HG03139 (cell line): ENCODE results near the gene STARD10.
A peak's percentile ranks its signal among the peaks of the same experiment; 100 is the strongest.
"Not testable (repeated sequence)": the region's sequence is repeated elsewhere in the genome, so short reads cannot be mapped to it uniquely, and the experiment has no call there.

Source experiments
- ATAC-seq: cut with Tn5 transposase; IDR thresholded peaks from one replicate; pipeline ENCODE4 v1.9.1; 2021; ENCODE audit not compliant: unreplicated experiment

Gene STARD10, protein sequence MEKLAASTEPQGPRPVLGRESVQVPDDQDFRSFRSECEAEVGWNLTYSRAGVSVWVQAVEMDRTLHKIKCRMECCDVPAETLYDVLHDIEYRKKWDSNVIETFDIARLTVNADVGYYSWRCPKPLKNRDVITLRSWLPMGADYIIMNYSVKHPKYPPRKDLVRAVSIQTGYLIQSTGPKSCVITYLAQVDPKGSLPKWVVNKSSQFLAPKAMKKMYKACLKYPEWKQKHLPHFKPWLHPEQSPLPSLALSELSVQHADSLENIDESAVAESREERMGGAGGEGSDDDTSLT

DNA sequence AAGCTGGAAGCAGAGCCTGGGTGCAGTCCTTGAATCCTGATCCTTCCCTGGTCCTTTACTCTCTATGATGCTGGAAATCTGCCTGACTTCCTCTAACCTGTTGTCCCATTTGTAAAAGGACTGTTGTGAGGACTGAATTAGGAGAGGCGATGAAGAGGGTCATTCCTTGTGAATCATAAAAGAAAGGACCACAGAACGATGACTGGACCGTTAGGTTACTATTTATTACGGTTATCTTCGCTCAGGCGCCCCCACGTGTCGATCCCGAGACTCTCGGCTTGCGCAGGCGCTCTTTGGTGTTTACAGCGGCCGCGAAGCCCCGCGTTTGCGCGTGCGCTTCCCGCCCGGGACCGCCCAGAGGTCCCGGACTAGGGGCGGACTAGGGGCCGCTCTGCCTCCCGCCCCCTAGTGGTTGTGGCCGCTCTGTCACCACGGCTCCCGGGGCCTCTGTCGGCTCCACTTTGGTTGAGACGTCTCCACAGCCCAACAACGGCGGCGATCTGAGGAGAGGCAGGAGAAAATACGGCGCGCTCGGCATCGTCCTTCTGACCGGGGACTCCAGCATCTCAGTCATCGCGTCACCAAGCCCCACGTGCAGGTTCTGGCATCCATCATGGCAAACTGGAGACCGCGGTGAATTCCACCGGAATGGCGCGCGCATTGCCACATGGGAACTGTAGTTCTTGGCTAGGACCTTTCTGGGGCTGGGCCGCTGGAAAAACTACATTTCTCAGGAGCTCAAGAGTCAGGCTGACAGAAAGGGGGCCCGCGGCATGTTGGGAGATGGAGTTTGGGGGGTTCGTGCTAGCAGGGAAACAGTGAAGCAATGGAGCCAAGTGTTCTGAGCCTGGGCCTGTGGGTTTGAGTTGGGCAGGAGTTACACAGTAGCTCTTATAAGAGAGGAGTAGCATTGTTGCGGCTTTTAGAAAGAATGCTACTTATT is at the start of gene STARD10:
Gene STARD10 (minus strand): TSS at position 623 of the 943 bp plus-strand sequence. CDS start 12,866 bp downstream, outside the sequence.
- peak; percentile 77 for ATAC-seq

DNA sequence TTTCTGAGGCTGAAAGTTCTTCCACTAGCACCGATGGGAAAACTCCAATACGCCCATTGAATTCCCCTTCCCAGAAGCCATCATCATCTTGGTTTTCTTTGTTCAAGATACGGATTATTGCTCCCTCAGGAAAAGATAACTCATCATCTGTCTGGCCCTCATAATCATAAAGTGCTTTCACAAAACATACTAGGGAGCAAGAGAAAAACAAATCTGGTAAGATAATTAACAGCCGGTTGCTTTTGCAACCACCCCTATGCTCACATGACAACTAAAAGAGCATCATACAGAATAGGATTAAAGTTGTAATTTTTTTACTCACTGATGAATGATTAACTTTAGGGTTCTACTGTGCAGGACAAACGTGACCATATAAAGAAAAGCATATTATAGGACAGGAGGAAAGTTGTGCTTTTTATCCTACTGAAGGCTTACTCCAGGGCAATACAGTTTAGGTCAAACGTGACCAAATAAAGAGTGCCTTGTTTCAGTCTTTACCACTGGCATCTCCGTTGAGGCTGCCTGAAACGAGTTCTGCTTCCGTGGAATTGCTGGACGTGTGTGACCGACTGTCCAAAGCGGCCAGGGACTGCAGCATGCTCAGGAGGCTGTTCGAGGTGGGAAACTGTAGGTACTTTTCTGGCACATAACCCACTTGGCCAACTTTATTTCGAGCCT is 48.9 kb upstream of the STARD10 start:
- ATAC-seq: no peak

DNA sequence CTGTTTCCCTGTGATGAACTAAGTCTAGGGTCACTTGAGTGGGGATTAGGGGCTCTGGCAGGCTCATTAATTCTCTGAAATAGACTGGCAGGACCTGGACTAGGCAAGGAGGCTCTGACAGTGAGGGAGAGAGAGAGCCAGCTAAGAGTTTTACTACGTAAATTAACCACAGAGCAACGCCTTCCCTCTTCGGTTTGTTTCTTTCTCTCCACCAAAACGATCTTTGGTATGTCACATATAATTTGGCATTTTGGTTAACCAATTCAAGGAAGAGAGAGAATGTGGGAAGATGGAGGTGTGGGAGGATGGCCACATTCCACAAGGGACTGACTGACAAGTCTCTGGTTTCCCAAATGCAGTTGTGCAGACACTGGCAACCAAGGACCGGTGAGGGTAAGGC is 48.3 kb upstream of the STARD10 start:
- ATAC-seq: no peak

DNA sequence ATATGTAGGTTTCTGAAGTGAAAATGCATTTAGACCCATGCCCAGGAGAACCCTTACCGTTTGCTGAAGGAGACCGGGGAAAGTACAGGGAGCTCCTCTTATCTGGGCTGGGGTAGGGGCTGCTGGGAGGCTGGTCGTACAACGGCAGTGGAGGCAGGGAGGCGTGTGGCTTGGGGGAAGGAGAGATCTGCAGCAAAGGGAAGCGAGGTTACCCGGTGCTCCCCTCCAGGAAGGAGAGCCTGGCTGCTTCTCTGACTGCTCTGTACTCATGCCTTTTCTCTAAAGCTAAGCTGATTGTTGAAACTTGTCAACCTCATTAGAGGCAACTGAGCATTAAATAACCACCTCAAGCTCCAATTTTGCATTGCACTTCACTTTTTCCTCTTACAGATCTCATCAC is 47.5 kb upstream of the STARD10 start:
- no peak for ATAC-seq

DNA sequence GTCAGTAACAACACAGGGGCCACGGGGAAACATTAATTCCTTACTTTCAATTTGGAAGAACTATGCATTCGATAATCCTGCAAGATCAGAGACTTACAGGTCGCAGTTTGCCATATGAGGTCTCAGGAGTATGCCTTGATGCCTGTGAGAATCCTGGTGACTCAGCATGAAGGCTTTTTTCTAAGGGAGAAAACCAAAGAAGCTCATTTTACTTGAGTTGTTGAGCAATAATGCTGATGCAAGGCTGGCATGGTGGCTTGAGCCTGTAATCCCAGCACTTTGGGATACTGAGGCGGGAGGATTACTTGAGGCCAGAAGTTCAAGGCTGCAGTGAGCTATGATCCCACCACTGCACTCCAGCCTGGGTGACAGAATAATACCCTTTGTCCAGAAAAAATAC is 46.9 kb upstream of the STARD10 start:
- no peak for ATAC-seq

DNA sequence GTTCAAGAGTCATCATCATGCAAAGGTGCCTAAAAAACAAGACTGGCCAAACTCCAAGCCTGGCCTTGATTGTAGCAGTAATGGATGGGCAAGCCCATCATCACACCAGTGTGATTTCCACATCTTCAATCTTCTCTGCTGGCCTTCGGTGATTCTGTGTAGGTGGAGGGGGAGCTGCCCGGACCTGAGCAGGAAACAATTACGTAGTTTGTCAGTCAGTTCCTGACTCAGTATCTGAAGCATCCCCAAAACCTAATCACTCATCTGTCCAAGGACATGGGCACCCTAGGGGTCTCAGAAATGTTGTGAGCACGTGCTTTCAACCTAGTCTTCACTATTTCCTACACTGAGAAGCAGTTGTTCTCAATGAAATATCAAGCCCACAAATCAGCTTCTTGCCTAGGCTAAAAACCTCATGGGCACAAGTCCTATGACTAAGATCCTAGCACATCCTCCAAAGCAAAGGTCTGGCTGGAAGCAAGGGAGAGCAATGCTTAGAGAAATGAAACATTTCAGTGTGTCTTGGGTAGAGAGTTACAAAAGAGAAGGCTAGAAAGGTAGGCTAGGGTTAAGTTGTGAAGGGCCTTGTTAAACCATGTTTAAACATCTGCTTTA is 45.0 kb upstream of the STARD10 start:
- no peak for ATAC-seq

DNA sequence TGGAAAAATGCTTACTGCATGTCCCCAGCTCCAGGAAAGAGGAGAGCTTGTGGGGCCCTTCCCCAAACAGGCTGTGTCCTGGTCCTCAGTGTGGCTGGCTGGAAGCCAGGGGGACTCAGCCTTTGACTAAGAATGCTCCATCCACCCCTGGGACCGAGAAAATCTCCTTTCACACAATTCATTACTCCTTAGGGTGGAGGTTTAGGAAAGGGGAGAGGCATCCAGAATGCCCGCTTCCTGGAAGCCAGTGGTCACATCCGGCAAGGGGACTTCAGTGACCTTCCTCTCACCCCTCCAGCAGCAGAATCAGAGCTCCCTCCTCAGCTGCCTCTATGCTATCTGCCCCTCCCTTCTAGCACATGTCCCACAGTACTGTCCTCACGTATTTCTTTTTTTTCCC is 42.3 kb upstream of the STARD10 start:
- ATAC-seq: no peak

DNA sequence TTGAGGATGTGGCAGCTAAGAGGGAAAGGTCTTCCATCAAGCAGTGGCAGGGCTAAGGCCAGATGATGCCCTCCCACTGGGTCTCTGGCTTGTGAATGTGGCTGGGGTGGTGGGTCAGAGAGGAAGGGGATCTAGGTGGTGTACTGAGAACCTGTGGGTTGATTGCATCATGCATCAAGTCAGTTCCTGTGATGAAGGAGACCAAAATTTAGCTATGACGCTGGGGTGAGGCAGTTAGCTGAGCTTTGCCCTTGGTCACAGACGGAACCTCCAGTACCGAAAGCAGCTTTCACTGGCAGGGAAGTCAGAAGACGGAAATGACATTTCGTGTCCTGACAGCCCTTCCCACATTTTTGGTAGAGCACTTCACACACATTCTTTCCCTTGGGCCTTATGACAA is 41.1 kb upstream of the STARD10 start:
- no peak for ATAC-seq

DNA sequence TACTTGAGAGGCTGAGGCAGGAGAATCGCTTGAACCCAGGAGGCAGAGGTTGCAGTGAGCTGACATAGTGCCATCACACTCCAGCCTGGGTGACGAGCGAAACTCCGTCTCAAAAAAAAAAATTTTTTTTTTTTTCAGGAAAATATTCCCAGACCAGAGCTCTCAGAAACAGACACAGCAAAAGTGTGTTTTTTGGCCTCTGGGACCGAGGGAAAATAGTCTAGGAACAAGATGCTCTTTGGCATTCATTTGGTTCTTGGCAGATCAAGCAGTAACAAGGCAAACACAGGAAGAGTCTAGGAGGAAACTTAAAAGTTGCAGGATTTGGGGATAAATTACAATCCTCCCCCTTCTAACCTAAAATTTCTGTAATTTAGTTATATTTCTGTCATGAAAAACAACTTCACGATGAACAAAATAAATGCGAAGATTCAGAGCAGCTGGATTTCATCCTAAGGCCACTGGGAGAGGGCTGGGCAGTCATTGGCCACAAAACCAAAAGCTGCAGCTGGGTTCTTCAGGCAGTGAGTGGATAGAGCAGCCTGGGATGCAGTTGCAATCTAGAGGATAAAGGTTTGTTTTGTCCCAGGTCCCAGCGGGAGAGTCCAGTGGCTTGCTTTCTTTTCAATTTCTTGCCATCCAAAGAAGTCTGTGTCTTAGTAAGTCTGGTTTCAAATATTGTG is 40.1 kb upstream of the STARD10 start:
- no peak for ATAC-seq

DNA sequence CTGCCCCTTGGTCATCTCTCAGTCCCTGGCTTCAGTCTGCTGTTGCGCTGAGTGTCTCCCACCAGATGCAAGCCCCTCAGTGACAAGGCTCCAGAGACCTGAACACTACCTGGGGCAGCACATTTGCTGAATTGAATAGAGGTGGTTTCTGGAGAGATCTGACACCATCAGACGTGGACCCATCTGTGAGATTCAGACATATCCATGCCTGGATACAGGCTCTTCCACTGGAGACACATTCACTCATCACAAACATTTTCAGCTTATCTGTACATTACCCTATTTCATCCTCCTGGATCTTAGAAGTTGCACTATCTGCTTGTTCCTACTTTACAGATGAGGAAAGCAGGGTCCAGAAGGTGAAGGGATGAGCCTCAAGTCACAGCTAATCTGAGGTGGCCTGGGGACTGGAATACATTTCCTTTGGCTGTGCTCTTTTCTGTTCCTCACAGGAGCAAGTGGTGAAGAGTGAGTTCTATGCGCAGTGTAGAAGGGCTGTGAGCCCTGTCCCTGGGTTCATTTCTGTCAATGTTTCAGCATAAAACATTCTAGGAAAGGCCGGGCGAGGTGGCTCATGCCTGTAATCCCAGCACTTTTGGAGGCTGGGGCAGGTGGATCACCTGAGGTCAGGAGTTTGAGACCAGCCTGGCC is 39.4 kb upstream of the STARD10 start:
- no peak for ATAC-seq

DNA sequence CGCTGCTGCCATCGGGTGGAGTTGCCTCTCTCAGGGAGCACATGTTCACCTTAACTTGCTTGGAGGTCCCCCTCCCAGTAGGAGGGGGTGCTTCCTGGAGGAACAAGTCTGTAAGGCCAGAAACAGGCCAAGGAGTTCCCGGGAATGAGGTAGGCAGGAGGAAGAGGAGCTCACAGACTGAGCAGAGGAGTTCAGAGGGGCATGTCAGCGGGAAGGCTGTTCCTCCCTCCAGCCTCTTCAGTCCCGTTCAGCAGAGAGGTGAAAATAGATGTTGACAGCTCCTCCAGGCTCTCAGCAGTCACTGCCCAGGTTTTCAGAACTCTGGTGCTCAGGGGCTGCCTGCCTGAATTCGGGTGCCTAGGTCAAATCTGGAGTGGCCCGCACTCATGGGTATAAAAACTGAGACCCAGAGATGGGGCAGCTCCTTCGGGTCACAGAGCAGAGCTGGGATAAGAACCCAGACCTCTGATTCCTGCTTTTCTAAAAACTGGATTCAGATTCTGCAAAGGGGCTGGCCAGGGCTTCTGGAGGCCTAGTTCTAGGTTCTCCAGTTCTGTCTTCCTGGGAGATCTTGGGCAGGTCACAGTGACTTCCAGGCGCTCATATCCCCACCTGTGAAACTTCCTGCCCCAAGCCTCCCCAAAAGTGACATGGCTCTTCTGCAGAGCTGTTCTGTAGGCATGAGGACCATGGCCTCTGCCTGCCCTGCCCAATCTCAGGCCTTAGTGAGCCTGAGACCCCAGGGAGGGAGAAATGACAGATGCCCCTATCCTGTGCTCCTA is 38.6 kb upstream of the STARD10 start:
- no peak for ATAC-seq

DNA sequence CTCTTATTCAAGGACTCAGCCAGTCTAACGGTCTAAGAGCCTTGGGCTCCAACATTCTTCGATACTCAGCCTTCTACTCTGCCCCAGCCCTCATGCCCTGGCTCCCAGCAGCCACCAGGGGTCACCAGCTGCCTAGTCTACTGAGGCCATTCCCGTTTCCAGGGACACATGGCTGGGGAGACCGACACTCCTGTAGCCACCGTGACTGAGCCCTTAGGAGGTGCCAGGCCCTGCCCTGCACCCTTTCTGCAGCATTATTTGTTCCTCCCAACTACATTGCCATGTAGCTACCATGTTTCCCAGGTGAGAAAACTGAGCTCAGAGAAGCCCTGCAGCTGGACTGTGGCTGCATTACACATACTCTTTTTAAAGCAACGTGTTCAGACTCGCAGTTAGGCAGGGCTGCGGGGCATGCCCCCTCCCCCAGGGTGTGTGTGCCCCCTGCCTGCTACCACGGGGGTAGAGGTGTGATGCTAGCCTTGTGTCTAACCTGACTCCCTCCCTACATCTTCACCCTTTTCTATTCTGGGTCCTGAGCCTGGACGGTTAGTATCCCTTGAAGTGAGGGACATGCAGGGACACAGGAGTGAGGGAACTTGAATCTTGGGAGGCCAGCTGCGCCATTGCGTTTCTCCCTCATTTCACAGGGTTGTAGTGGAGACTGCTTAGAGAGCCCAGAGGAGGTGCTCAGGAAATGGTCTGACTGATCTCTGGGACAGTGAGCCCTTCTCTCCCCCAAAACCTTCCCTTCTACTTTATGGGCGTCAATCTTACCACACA is 37.9 kb upstream of the STARD10 start:
- no peak for ATAC-seq

DNA sequence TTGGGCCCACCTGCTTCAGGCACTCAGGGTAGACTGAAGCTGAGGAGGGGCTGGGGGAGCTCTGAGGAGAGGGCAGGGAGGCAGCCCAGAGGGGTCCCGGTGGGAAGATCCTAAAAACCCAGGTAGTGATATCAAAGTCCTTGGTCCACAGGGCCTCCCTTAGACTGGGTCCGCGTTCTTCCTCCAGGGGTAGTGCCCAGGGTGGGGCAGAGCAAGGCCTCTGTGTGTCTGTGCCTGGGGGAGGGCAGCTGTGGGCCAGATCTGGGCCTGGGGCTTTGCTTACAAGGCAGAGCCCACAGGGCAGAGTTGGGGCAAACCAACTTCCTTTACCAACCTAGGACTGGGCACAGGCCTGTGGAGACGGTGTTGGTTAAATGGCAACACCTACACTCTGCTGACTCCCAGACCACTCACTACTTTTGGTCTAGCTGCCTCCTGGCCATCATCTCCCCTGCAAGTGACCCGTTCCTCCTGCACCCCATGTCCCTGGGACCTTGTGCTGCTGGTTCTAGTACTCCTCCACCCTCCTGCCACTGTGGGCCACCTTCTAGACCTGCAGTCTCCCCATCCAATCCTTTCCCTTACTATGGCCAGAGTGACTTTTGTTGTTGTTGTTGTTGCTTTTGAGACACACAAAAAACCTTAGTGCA is 36.2 kb upstream of the STARD10 start:
- ATAC-seq: no peak

DNA sequence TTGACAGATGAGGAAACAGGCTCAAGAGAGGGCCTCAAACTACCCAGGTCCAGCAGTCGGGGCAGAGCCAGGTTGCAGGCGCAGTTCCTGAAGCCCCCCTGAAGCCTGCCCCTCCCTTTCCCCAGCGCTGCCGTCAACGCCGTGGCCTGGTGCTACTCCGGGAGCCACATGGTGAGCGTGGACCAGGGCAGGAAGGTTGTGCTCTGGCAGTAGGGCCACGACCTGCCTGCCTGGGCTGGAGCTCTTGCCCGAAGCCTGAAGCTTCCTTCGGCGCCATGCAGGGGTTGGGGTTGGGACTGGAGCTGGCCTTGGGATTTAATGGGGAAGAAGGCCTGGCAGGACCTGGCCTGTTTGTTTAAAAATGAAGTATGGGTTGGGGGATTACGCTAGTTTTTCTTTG is 35.3 kb upstream of the STARD10 start:
- no peak for ATAC-seq

DNA sequence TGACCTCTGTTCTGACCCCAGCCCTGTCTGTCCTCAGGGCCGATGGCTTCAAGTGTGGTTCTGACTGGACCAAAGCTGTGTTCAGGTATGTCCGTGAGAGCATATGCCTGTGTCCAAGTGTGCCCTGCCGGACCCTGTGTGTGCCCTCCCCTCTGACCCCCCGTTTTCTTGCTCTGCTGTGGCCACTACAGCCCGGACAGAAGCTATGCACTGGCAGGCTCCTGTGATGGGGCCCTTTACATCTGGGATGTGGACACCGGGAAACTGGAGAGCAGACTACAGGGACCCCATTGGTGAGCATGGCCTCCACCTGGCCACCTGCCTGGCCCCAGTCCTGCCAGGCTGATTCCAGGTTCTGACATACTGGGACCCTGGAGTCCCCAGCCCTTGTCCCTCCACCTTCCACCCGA is 34.9 kb upstream of the STARD10 start:
- ATAC-seq: no peak

DNA sequence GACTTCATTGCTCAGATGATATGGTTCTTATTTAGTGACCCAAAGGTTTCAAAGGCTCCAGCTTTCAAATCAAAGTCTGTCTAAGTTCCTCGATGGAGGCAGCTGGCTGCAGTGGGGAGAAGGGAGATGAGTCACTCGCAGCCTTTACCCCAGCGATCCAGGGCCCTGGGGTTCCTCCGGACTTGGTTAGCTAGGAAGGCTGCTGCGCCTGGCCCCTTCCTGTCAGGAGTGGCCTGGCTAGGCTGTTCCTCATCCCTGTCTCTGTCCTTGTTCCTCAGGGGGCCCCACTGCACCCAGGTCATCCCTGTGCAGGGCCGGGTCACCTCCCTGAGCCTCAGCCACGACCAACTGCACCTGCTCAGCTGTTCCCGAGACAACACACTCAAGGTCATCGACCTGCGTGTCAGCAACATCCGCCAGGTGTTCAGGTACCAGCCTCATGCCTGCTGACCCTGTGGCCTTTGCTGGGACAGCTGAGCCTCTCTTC is 34.3 kb upstream of the STARD10 start:
- no peak for ATAC-seq

DNA sequence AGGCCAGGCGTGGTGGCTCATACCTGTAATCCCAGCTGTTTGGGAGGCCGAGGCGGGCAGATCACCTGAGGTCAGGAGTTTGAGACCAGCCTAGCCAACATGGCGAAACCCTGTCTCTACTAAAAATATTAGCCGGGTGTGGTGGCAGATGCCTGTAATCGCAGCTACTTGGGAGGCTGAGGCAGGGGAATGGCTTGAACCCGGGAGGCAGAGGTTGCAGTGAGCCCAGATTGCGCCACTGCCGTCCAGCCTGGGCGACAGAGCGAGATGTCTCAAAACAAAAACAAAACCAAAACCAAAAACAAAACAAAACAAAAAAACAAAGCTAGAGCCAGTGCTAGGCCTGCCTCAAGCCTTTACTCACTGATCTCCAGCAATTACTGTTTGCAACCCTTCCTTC is 33.8 kb upstream of the STARD10 start:
- not testable (repeated sequence) for ATAC-seq

DNA sequence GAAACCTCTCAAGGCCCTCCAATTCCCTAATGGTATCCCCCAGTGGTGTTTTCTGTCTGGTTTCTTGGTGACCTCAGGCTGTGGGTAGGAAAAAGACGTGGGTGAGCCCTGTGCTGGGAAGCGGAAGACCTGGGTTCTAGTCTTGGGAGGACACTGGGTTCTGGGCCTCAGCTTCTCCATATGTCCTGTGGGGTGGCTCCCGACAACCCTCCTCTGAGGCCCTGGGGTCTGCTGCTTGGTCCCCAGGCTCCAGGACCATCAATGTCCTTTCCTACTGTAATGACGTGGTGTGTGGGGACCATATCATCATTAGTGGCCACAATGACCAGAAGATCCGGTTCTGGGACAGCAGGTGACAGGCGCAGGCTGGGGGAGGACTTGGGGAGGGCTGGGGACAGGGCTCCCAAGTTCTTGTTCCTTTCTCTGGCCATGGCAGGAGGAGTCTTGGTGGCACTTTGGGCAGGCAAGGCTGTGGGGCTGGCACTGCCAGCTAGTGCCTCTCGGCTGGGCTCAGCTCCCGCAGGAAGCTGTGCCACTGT is 33.2 kb upstream of the STARD10 start:
- no peak for ATAC-seq
